ENCODE measurements around the gene TMEM19.
A peak's percentile ranks its signal among the peaks of the same experiment; 100 is the strongest.

DNA sequence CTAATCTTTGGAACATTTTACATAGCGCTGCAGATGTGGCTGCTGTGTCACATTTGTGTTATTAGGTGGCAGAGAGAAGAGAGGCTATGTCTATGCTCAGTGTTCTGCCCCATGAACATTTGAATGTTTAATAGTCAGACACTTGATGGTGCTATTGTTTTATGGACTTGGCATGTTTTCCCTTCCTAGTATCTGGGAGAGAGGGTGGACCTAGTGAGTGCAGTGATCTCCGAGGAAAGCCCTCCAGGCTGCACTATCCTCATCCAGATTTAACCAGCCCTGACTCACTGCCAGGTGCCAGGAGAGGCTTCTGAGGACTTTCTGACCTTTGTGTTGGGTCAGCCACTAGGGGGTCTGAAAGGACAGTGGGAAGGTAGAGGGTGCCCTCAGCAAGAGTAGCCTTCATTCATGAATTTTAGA, 46.5 kb upstream of the TMEM19 start:
- TF ChIP-seq, protein P1, sequence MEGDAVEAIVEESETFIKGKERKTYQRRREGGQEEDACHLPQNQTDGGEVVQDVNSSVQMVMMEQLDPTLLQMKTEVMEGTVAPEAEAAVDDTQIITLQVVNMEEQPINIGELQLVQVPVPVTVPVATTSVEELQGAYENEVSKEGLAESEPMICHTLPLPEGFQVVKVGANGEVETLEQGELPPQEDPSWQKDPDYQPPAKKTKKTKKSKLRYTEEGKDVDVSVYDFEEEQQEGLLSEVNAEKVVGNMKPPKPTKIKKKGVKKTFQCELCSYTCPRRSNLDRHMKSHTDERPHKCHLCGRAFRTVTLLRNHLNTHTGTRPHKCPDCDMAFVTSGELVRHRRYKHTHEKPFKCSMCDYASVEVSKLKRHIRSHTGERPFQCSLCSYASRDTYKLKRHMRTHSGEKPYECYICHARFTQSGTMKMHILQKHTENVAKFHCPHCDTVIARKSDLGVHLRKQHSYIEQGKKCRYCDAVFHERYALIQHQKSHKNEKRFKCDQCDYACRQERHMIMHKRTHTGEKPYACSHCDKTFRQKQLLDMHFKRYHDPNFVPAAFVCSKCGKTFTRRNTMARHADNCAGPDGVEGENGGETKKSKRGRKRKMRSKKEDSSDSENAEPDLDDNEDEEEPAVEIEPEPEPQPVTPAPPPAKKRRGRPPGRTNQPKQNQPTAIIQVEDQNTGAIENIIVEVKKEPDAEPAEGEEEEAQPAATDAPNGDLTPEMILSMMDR (conservative IDR thresholded peaks at IDR 0.05; ENCODE audit: low read depth, low read length): peak; percentile 46
- no peak for TF ChIP-seq EZH2 (IDR thresholded peaks at IDR 0.05; ENCODE audit: low read length, unreplicated experiment)

All from PC-3 (cell line).